Osteocyte (in vitro differentiated cells): ENCODE measurements around the gene IKZF3. TPM values are rescaled to one million over a fixed set of nuclear protein-coding genes. Genes with fewer than 3 reads are reported as not detected.
"Not testable (repeated sequence)": the region's sequence is repeated elsewhere in the genome, so short reads cannot be mapped to it uniquely, and the experiment has no call there.

ENCODE experiments used
- DNase-seq: peaks from one replicate; pipeline ENCODE4 v3.0.0; 2021; ENCODE audit warnings: mixed read lengths; ENCODE audit not compliant: unreplicated experiment; ENCODE audit errors: extremely low spot score
- H3K27ac Mint-ChIP-seq: one replicate; pipeline ENCODE4 v1.8.0; 2021; ENCODE audit warnings: mild to moderate bottlenecking, mixed read lengths; ENCODE audit not compliant: unreplicated experiment
- H3K27me3 Mint-ChIP-seq: one replicate; pipeline ENCODE4 v1.8.0; 2021; ENCODE audit warnings: mixed read lengths; ENCODE audit not compliant: unreplicated experiment
- H3K36me3 Mint-ChIP-seq: one replicate; pipeline ENCODE4 v1.8.0; 2021; ENCODE audit warnings: mixed read lengths; ENCODE audit not compliant: unreplicated experiment
- H3K4me1 Mint-ChIP-seq: one replicate; pipeline ENCODE4 v1.8.0; 2021; ENCODE audit warnings: mixed read lengths; ENCODE audit not compliant: unreplicated experiment
- H3K4me3 Mint-ChIP-seq: one replicate; pipeline ENCODE4 v1.8.0; 2021; ENCODE audit warnings: mild to moderate bottlenecking, moderate library complexity, mixed read lengths; ENCODE audit not compliant: unreplicated experiment
- H3K9me3 Mint-ChIP-seq: one replicate; pipeline ENCODE4 v1.8.0; 2021; ENCODE audit warnings: mixed read lengths; ENCODE audit not compliant: unreplicated experiment
- total RNA-seq: library from RNA; stranded (reverse); gene quantifications from 2 replicates; pipeline ENCODE4 v1.2.1, GENCODE V29; 2021
- TF ChIP-seq, protein P1 (sequence below): fragments of 200-600 bp; sonication (generic); IDR thresholded peaks from 2 replicates; pipeline ENCODE4 v1.5.0; 2021; ENCODE audit warnings: antibody characterized with exemption, mild to moderate bottlenecking, moderate library complexity

Gene IKZF3
- total RNA-seq, 1 donor from 2014 or later = not detected

DNA sequence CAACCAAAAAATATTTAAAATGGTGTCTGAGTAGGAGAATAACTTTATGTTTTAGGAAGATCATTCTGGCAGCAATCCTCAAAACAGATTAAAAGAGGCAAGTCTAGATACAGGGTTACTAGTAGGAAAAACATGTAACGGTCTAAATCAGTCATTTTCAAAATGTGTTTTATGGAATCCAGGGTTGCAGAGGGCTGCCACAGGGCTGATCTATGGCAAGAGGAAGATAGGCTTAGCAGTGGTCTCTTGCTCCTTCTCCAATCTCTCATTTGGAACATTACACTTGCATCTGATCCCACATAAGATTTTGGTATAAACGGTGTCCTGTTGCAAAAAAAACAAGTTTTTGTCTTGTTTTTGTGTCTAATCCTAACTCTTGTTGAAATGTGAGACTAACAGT lies 9.2 kb downstream of the IKZF3 start:
- Mint-ChIP-seq H3K27me3 (peaks cover 51% of the 10 kb centered on the region), H3K9me3 (no peaks in the 10 kb centered on the region), H3K27ac (no peak overlapping the region), H3K4me1 (no peaks in the 10 kb centered on the region), H3K36me3 (no peaks in the 10 kb centered on the region), H3K4me3 (no peak overlapping the region)
- no peak for DNase-seq
- TF ChIP-seq, protein P1, sequence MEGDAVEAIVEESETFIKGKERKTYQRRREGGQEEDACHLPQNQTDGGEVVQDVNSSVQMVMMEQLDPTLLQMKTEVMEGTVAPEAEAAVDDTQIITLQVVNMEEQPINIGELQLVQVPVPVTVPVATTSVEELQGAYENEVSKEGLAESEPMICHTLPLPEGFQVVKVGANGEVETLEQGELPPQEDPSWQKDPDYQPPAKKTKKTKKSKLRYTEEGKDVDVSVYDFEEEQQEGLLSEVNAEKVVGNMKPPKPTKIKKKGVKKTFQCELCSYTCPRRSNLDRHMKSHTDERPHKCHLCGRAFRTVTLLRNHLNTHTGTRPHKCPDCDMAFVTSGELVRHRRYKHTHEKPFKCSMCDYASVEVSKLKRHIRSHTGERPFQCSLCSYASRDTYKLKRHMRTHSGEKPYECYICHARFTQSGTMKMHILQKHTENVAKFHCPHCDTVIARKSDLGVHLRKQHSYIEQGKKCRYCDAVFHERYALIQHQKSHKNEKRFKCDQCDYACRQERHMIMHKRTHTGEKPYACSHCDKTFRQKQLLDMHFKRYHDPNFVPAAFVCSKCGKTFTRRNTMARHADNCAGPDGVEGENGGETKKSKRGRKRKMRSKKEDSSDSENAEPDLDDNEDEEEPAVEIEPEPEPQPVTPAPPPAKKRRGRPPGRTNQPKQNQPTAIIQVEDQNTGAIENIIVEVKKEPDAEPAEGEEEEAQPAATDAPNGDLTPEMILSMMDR = no peak

DNA sequence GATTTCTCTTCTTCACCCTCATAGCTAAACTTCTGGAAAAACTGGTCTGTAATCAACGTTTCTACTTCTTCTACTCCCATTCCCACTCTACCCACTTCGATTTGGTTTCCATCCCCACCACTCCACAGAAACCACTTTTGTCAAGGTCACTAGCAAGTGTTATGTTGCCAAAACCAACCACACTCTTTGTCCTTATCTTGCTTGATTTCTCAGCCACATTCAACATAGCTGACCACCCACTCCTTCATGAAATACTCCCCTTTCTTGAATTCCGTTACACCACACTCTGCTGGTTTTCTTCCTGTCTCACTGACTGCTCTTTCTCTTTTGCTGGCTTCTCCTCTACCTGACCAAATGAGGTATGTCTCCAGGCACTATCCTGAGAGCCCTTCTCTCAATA lies 11.9 kb downstream of the IKZF3 start:
- H3K27me3 Mint-ChIP-seq = peaks cover 60% of the 10 kb centered on the region
- H3K4me1 Mint-ChIP-seq = no peaks in the 10 kb centered on the region
- no peak overlapping the region for H3K4me3 Mint-ChIP-seq
- no peak for DNase-seq
- no peaks in the 10 kb centered on the region for H3K36me3 Mint-ChIP-seq
- TF ChIP-seq, protein P1 = no peak
- no peaks in the 10 kb centered on the region for H3K9me3 Mint-ChIP-seq
- no peak overlapping the region for H3K27ac Mint-ChIP-seq

DNA sequence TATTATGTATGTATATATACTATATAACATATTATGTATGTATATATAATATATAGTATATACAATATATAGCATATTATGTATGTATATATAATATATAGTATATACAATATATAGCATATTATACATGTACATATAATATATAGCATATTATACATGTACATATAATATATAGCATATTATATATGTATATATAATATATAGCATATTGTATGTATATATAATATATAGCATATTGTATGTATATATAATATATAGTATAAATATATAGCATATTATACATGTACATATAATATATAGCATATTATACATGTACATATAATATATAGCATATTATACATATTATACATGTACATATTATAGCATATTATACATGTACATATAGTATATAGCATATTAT lies 13.9 kb downstream of the IKZF3 start:
- H3K9me3 Mint-ChIP-seq, H3K4me3 Mint-ChIP-seq, H3K27ac Mint-ChIP-seq, H3K36me3 Mint-ChIP-seq, DNase-seq, H3K4me1 Mint-ChIP-seq: not testable (repeated sequence)
- peaks cover 67% of the 10 kb centered on the region for H3K27me3 Mint-ChIP-seq

DNA sequence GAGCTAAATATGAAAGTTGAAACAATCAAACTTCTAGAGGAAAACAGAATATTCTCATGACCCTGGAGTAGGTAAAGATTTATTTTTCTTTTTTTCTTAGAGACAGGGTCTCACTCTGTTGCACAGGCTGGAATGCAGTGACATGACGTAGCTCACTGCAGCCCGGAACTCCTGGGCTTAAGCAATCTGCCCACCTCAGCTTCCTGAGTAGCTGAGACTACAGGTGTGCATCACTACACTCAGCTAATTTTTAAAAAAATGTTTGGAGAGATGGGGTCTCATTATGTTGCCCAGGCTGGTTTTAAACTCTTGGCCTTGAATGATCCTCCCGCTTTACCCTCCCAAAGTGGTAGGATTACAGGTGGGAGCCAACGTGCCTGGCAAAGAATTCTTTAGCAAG lies 15.5 kb downstream of the IKZF3 start:
- no peaks in the 10 kb centered on the region for H3K9me3 Mint-ChIP-seq
- no peaks in the 10 kb centered on the region for H3K36me3 Mint-ChIP-seq
- TF ChIP-seq, protein P1 = no peak
- peaks cover 71% of the 10 kb centered on the region for H3K27me3 Mint-ChIP-seq
- H3K27ac Mint-ChIP-seq = no peak overlapping the region
- H3K4me1 Mint-ChIP-seq = no peaks in the 10 kb centered on the region
- DNase-seq = no peak
- H3K4me3 Mint-ChIP-seq = no peak overlapping the region

DNA sequence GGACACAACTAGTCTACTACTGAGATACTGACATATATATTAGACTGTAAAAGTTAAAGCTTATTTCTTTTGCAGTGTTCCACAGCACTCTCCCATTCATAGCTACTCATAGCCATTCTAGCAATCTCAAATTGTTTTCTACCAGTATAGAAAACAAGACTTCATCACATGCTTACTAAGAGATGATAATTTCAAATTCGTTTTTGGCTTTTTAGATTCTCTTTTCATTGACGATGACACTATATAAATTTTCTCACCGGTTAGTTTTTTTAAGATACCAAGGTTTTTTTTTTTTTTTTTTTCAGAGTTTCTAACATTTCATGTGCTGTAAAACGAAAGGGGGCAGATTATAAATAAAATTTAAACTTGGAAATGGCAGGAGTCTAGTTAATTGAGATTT lies 17.9 kb downstream of the IKZF3 start:
- Mint-ChIP-seq H3K9me3 (no peaks in the 10 kb centered on the region), H3K27me3 (peaks cover 75% of the 10 kb centered on the region), H3K36me3 (no peaks in the 10 kb centered on the region), H3K4me1 (no peaks in the 10 kb centered on the region), H3K4me3 (no peak overlapping the region), H3K27ac (no peak overlapping the region)
- no peak for DNase-seq
- TF ChIP-seq, protein P1 = no peak
